Progenitor cell of endocrine pancreas (in vitro differentiated cells): Measurements from ENCODE around the gene OXSR1. TPM values are rescaled to one million over a fixed set of nuclear protein-coding genes. Genes with fewer than 3 reads are reported as not detected.
A peak's percentile ranks its signal among the peaks of the same experiment; 100 is the strongest.
"Not testable (repeated sequence)": the region's sequence is repeated elsewhere in the genome, so short reads cannot be mapped to it uniquely, and the experiment has no call there.

Experiments used
- DNase-seq: peaks from one replicate; pipeline ENCODE4 v3.0.0; 2021; ENCODE audit warnings: low spot score; ENCODE audit not compliant: unreplicated experiment
- H3K27ac Mint-ChIP-seq: 2 replicates; pipeline ENCODE4 v1.8.0; 2021; ENCODE audit warnings: mild to moderate bottlenecking, moderate library complexity, mixed read lengths
- H3K27me3 Mint-ChIP-seq: 2 replicates; pipeline ENCODE4 v1.8.0; 2021; ENCODE audit warnings: mixed read lengths
- H3K36me3 Mint-ChIP-seq: 2 replicates; pipeline ENCODE4 v1.8.0; 2022; ENCODE audit warnings: mixed read lengths; ENCODE audit not compliant: insufficient read depth
- H3K4me1 Mint-ChIP-seq: 2 replicates; pipeline ENCODE4 v1.8.0; 2021; ENCODE audit warnings: low read depth, mixed read lengths
- H3K4me3 Mint-ChIP-seq: 2 replicates; pipeline ENCODE4 v1.8.0; 2021; ENCODE audit warnings: low read depth, mild to moderate bottlenecking, moderate library complexity, mixed read lengths
- H3K9me3 Mint-ChIP-seq: 2 replicates; pipeline ENCODE4 v1.8.0; 2021; ENCODE audit warnings: low read depth, mixed read lengths
- CTCF ChIP-seq: fragments of 200-600 bp; sonication (generic); IDR thresholded peaks from one replicate; pipeline ENCODE4 v1.5.0; 2021; ENCODE audit warnings: antibody characterized with exemption, mild to moderate bottlenecking; ENCODE audit not compliant: unreplicated experiment
- total RNA-seq: library from RNA; stranded (reverse); gene quantifications from 2 replicates; pipeline ENCODE4 v1.2.1, GENCODE V29; 2021

OXSR1 gene
- total RNA-seq, 1 donor from 2014 or later = 55.5 TPM

GRCh38 chr3:38235466-38235865 lies 70.1 kb downstream of the OXSR1 start:
- Mint-ChIP-seq H3K4me1 (peaks cover 13% of the 10 kb centered on the region), H3K27ac (peak overlapping the region; percentile 30), H3K36me3 (peaks cover 58% of the 10 kb centered on the region), H3K9me3 (peaks cover 22% of the 10 kb centered on the region), H3K4me3 (no peak overlapping the region), H3K27me3 (no peaks in the 10 kb centered on the region)
- no peak for TF ChIP-seq CTCF
- no peak for DNase-seq

GRCh38 chr3:38238416-38239008 lies 73.2 kb downstream of the OXSR1 start:
- H3K4me3 Mint-ChIP-seq = no peak overlapping the region
- peaks cover 57% of the 10 kb centered on the region for H3K36me3 Mint-ChIP-seq
- no peaks in the 10 kb centered on the region for H3K27me3 Mint-ChIP-seq

GRCh38 chr3:38242812-38243211 lies 77.5 kb downstream of the OXSR1 start:
- not testable (repeated sequence) for DNase-seq, H3K4me3 Mint-ChIP-seq, H3K27ac Mint-ChIP-seq, H3K27me3 Mint-ChIP-seq, H3K4me1 Mint-ChIP-seq
- Mint-ChIP-seq H3K36me3 (peaks cover 36% of the 10 kb centered on the region), H3K9me3 (peaks cover 13% of the 10 kb centered on the region)

More at GRCh38 chr3:38238416-38239008, 73.2 kb downstream of the OXSR1 start:
- Mint-ChIP-seq H3K4me1 (peaks cover 8% of the 10 kb centered on the region), H3K9me3 (peaks cover 22% of the 10 kb centered on the region), H3K27ac (no peak overlapping the region)
- no peak for TF ChIP-seq CTCF
- no peak for DNase-seq

- Mint-ChIP-seq H3K4me1 (no peaks in the 10 kb centered on the region), H3K4me3 (no peak overlapping the region), H3K36me3 (peaks cover 15% of the 10 kb centered on the region)
These were observed 80.6 kb downstream of the OXSR1 start for GRCh38 chr3:38245930-38246329.

GRCh38 chr3:38247366-38248035 lies 82.2 kb downstream of the OXSR1 start:
- no peak overlapping the region for H3K4me3 Mint-ChIP-seq

More at GRCh38 chr3:38245930-38246329, 80.6 kb downstream of the OXSR1 start:
- no peak overlapping the region for H3K27ac Mint-ChIP-seq
- no peaks in the 10 kb centered on the region for H3K9me3 Mint-ChIP-seq
- H3K27me3 Mint-ChIP-seq = no peaks in the 10 kb centered on the region
- no peak for TF ChIP-seq CTCF
- DNase-seq = no peak

More at GRCh38 chr3:38247366-38248035, 82.2 kb downstream of the OXSR1 start:
- Mint-ChIP-seq H3K9me3 (no peaks in the 10 kb centered on the region), H3K27ac (no peak overlapping the region), H3K36me3 (peaks cover 22% of the 10 kb centered on the region), H3K27me3 (no peaks in the 10 kb centered on the region), H3K4me1 (no peaks in the 10 kb centered on the region)
- no peak for DNase-seq
- TF ChIP-seq CTCF = no peak
